HepG2 (cell line): ENCODE measurements around the gene TXNRD2. TPM values are rescaled to one million over a fixed set of nuclear protein-coding genes. Genes with fewer than 3 reads are reported as not detected.

Experiments used
- ARNT ChIP-seq: fragments of 450-650 bp; IDR thresholded peaks from 2 replicates; pipeline ENCODE4 v1.6.1; 2017
- BCL6 ChIP-seq: IDR thresholded peaks from 2 replicates; pipeline ENCODE4 v1.6.1; 2016; ENCODE audit warnings: missing genetic modification reagents, missing compliant biosample characterization
- DDIT3 ChIP-seq: sonication (generic); formaldehyde crosslinking; IDR thresholded peaks from 2 replicates; pipeline ENCODE4 v1.4.0; 2020; ENCODE audit warnings: mild to moderate bottlenecking, missing genetic modification reagents
- GABPA ChIP-seq, 2 experiments: IDR thresholded peaks; 2 replicates each; pipeline ENCODE4 v1.6.1; 2011 to 2016; ENCODE audit warnings: low read depth in 2 of 2, low read length in 1 of 2, missing biosample characterization in 1 of 2, missing genetic modification characterization in 1 of 2
- GLI4 ChIP-seq: sonication (generic); formaldehyde crosslinking; IDR thresholded peaks from 2 replicates; pipeline ENCODE4 v1.5.1; 2020; ENCODE audit warnings: missing genetic modification reagents, mild to moderate bottlenecking, moderate library complexity, borderline replicate concordance
- JUNB ChIP-seq: sonication (generic); formaldehyde crosslinking; IDR thresholded peaks from 2 replicates; pipeline ENCODE4 v1.8.0; 2022; ENCODE audit warnings: missing genetic modification reagents, mild to moderate bottlenecking, borderline replicate concordance
- MAZ ChIP-seq, 2 experiments: sonication (generic) in 1 of 2; formaldehyde crosslinking in 1 of 2; IDR thresholded peaks; 2 replicates each; pipeline versions ENCODE4 v1.5.0 to v1.6.1; 2012 to 2020; ENCODE audit warnings: low read depth in 2 of 2, mild to moderate bottlenecking in 2 of 2, borderline replicate concordance in 1 of 2, improper control_type of control experiment in 1 of 2, low read length in 1 of 2, missing genetic modification reagents in 1 of 2, moderate library complexity in 1 of 2
- MIER2 ChIP-seq: IDR thresholded peaks from 2 replicates; pipeline ENCODE4 v1.6.1; 2016; ENCODE audit warnings: missing biosample characterization, missing genetic modification reagents
- NFYB ChIP-seq: sonication (generic); formaldehyde crosslinking; IDR thresholded peaks from 2 replicates; pipeline ENCODE4 v1.4.0; 2020; ENCODE audit warnings: missing genetic modification reagents
- PHB2 ChIP-seq: fragments of 450-650 bp; IDR thresholded peaks from 2 replicates; pipeline ENCODE4 v1.6.1; 2018; ENCODE audit not compliant: partially characterized antibody
- RBM39 ChIP-seq: fragments of 200-400 bp; formaldehyde crosslinking; IDR thresholded peaks from one replicate; pipeline ENCODE4 v1.6.1; 2018; ENCODE audit warnings: antibody characterized with exemption, mild to moderate bottlenecking, low read depth, low read length; ENCODE audit not compliant: poor library complexity, severe bottlenecking
- RCOR2 ChIP-seq: IDR thresholded peaks from 2 replicates; pipeline ENCODE4 v1.6.1; 2016; ENCODE audit warnings: missing biosample characterization, missing genetic modification reagents
- RFX5 ChIP-seq: IDR thresholded peaks from 2 replicates; pipeline ENCODE4 v1.6.1; 2011; ENCODE audit warnings: low read depth, low read length, improper control_type of control experiment
- SSRP1 ChIP-seq: IDR thresholded peaks from 2 replicates; pipeline ENCODE4 v1.6.1; 2016; ENCODE audit warnings: control low read depth
- THYN1 ChIP-seq: sonication (generic); formaldehyde crosslinking; IDR thresholded peaks from 2 replicates; pipeline ENCODE4 v1.8.1; 2023; ENCODE audit warnings: low read depth, mild to moderate bottlenecking, moderate library complexity, missing genetic modification reagents, borderline replicate concordance
- TSC22D2 ChIP-seq: sonication (generic); formaldehyde crosslinking; IDR thresholded peaks from 2 replicates; pipeline ENCODE4 v1.5.1; 2020; ENCODE audit warnings: missing genetic modification reagents, mild to moderate bottlenecking, borderline replicate concordance
- ZFP1 ChIP-seq: IDR thresholded peaks from 2 replicates; pipeline ENCODE4 v1.6.1; 2016
- ZFP82 ChIP-seq: sonication (generic); formaldehyde crosslinking; IDR thresholded peaks from 2 replicates; pipeline ENCODE4 v1.5.1; 2020; ENCODE audit warnings: mild to moderate bottlenecking, missing genetic modification reagents, borderline replicate concordance
- ZNF263 ChIP-seq: sonication (generic); formaldehyde crosslinking; IDR thresholded peaks from 2 replicates; pipeline ENCODE4 v1.4.0; 2020; ENCODE audit warnings: missing genetic modification reagents
- ZNF329 ChIP-seq: sonication (generic); formaldehyde crosslinking; IDR thresholded peaks from 2 replicates; pipeline ENCODE4 v1.9.0; 2021; ENCODE audit warnings: low read depth, mild to moderate bottlenecking, missing genetic modification reagents
- polyA plus RNA-seq, 8 experiments: library from polyadenylated mRNA; depleted of rRNA in 3 of 8; stranded (reverse) in 7 of 8; unstranded in 1 of 8; fragments of >200 nt; fragmentation: Illumina TruSeq in 4 of 8; extraction: Trizol in 4 of 8; gene quantifications; 2 replicates each; pipeline versions ENCODE4 v1.2.1 to v1.2.3, GENCODE V29; 2011 to 2016; ENCODE audit warnings: low read depth in 4 of 8, missing spikeins in 1 of 8, mixed read lengths in 1 of 8; ENCODE audit not compliant: insufficient read depth in 1 of 8
- total RNA-seq, 5 experiments: library from RNA; depleted of rRNA; stranded (reverse); fragments of >200 nt; fragmentation: Illumina TruSeq; extraction: Trizol; gene quantifications; 2 replicates each; pipeline ENCODE4 v1.2.3, GENCODE V29; 2016; ENCODE audit warnings: low read depth in 1 of 5
- TF ChIP-seq, protein P1 (sequence below): sonication (generic); formaldehyde crosslinking; IDR thresholded peaks from 2 replicates; pipeline ENCODE4 v1.5.0; 2020; ENCODE audit warnings: mild to moderate bottlenecking, missing genetic modification reagents
- TF ChIP-seq, protein P2 (sequence below): IDR thresholded peaks from 2 replicates; pipeline ENCODE4 v1.6.1; 2012; ENCODE audit warnings: inconsistent platforms
- TF ChIP-seq, protein P3 (sequence below): sonication (generic); formaldehyde crosslinking; IDR thresholded peaks from 2 replicates; pipeline ENCODE4 v1.5.0; 2020; ENCODE audit warnings: missing genetic modification reagents
- TF ChIP-seq, protein P4 (sequence below): sonication (generic); formaldehyde crosslinking; conservative IDR thresholded peaks from 2 replicates; pipeline ENCODE4 v1.4.0; 2020; ENCODE audit warnings: missing genetic modification reagents
- TF ChIP-seq, protein P5 (sequence below): sonication (generic); formaldehyde crosslinking; IDR thresholded peaks from 2 replicates; pipeline ENCODE4 v1.8.1; 2023; ENCODE audit warnings: mild to moderate bottlenecking, missing genetic modification reagents, borderline replicate concordance

TXNRD2 gene
- total and polyA plus RNA-seq, 2 of the 13 experiments (the other 11 are each of a cell fraction or from before 2014, with no cell fraction given), result 17.5 to 18.6 TPM

- no peak for TF ChIP-seq ZFP1
- no peak for TF ChIP-seq ZNF263 (CRISPR knock-in tag)
- TF ChIP-seq, protein P1, sequence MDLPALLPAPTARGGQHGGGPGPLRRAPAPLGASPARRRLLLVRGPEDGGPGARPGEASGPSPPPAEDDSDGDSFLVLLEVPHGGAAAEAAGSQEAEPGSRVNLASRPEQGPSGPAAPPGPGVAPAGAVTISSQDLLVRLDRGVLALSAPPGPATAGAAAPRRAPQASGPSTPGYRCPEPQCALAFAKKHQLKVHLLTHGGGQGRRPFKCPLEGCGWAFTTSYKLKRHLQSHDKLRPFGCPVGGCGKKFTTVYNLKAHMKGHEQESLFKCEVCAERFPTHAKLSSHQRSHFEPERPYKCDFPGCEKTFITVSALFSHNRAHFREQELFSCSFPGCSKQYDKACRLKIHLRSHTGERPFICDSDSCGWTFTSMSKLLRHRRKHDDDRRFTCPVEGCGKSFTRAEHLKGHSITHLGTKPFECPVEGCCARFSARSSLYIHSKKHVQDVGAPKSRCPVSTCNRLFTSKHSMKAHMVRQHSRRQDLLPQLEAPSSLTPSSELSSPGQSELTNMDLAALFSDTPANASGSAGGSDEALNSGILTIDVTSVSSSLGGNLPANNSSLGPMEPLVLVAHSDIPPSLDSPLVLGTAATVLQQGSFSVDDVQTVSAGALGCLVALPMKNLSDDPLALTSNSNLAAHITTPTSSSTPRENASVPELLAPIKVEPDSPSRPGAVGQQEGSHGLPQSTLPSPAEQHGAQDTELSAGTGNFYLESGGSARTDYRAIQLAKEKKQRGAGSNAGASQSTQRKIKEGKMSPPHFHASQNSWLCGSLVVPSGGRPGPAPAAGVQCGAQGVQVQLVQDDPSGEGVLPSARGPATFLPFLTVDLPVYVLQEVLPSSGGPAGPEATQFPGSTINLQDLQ (CRISPR knock-in tag), result no peak
- no peak for TF ChIP-seq PHB2
- TF ChIP-seq, protein P2, sequence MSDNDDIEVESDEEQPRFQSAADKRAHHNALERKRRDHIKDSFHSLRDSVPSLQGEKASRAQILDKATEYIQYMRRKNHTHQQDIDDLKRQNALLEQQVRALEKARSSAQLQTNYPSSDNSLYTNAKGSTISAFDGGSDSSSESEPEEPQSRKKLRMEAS, result peak; percentile 61
- TF ChIP-seq BCL6 (CRISPR knock-in tag), result peak; percentile 26; the same call in 1 of the 2 replicates
- no peak for TF ChIP-seq THYN1 (CRISPR knock-in tag)
- TF ChIP-seq JUNB (CRISPR knock-in tag), result no peak
- no peak for TF ChIP-seq RBM39
- TF ChIP-seq TSC22D2, result no peak
- no peak for TF ChIP-seq MIER2 (CRISPR knock-in tag)
- peak; percentile 94 for TF ChIP-seq RFX5
- TF ChIP-seq DDIT3 (CRISPR knock-in tag), result no peak
- no peak for TF ChIP-seq RCOR2
- TF ChIP-seq, protein P3, sequence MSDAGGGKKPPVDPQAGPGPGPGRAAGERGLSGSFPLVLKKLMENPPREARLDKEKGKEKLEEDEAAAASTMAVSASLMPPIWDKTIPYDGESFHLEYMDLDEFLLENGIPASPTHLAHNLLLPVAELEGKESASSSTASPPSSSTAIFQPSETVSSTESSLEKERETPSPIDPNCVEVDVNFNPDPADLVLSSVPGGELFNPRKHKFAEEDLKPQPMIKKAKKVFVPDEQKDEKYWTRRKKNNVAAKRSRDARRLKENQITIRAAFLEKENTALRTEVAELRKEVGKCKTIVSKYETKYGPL (CRISPR knock-in tag), result no peak
- TF ChIP-seq NFYB (CRISPR knock-in tag), result no peak
- 0 out of 2 replicates have a peak, but pooled peaks have one; percentile 67 for TF ChIP-seq GLI4 (CRISPR knock-in tag)
- TF ChIP-seq, protein P4, sequence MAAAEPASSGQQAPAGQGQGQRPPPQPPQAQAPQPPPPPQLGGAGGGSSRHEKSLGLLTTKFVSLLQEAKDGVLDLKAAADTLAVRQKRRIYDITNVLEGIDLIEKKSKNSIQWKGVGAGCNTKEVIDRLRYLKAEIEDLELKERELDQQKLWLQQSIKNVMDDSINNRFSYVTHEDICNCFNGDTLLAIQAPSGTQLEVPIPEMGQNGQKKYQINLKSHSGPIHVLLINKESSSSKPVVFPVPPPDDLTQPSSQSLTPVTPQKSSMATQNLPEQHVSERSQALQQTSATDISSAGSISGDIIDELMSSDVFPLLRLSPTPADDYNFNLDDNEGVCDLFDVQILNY, result no peak
- no peak for TF ChIP-seq MAZ (IDR thresholded peaks at IDR 0.05; ENCODE audit: borderline replicate concordance, low read depth, low read length)
- 0 out of 2 replicates have a peak, but pooled peaks have one; percentile 18 for TF ChIP-seq MAZ (CRISPR knock-in tag; IDR thresholded peaks at IDR 0.05; ENCODE audit: low read depth)
- TF ChIP-seq ZNF329, result no peak
- TF ChIP-seq ZFP82 (CRISPR knock-in tag), result peak; percentile 70; the same call in 1 of the 2 replicates
- TF ChIP-seq ARNT, result no peak
- no peak for TF ChIP-seq SSRP1 (CRISPR knock-in tag)
- TF ChIP-seq, protein P5, sequence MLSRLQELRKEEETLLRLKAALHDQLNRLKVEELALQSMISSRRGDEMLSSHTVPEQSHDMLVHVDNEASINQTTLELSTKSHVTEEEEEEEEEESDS, result no peak
- no peak for TF ChIP-seq GABPA (IDR thresholded peaks at IDR 0.05; ENCODE audit: low read depth, low read length)
- TF ChIP-seq GABPA (CRISPR knock-in tag; IDR thresholded peaks at IDR 0.05; ENCODE audit: low read depth), result 0 out of 2 replicates have a peak, but pooled peaks have one; percentile 4
Measured at GRCh38 chr22:19942157-19943081, 801 bp upstream of the TXNRD2 start (continued).
